GM21619 (cell line): ENCODE results near the gene PLEKHO2.

Source experiments
- ATAC-seq: cut with Tn5 transposase; IDR thresholded peaks from one replicate; pipeline ENCODE4 v1.9.1; 2021; ENCODE audit not compliant: unreplicated experiment

Gene PLEKHO2

DNA sequence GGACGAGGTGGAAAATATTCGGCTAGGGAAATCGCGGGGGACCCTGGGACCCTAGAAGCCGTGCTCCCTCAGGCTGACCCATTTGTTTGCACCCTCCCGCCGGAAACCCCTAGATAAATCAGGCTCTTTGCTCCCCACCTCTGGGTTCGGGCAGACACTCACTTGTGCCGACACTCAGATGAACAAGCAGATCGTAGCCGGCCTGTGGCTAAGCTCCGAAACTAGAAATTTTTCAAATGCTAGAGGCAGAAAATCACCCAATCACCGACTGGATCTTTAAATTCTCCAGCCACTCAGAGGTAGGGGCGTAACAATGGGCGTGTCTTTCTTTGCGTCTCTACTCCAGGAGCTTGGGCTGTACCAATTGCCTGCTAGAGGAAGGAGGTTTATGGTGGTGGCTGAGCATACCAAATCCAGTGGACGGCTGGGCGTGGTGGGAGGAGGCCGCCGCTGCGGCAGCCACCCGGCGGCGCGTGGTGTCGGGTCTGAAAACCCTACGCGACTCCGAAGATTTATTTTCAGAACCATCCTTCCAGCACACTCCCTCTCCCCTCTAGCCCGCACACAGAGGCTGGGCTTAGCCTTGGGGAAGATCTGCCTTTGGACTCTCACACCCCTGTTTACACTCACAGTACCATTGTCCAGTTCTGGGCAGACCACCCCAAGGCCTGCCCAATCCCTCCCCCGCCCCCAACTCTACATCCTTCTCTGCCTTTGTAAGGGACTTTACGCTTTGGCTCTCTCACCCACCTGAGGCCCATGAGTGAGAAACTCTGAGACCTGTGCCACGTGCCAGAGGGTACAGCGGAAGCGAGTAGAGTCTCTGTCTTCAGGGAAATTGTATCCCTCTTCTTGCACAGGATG lies 16.1 kb upstream of the PLEKHO2 start, which contains the start of gene PIF1:
PIF1 (minus strand) TSS at position 217 of the 864 bp plus-strand sequence. CDS start 1,312 bp downstream, outside the sequence.
- peak; percentile 79 for ATAC-seq

DNA sequence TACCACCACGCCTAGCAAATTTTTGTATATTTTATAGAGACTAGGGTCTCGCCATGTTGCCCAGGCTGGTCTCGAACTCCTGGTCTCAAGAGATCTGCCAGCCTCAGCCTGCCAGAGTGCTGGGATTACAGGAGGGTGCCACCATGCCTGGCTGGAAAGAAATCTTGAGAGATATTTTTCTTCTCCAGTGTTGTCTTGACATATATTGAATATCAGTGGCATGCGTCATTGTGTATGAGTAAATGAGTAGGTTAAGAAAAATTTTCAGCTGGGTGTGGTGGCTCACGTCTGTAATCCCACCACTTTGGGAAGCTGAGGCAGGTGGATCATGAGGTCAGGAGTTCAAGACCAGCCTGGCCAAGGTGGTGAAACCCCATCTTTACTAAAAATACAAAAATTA lies 12.7 kb upstream of the PLEKHO2 start:
- ATAC-seq = no peak

DNA sequence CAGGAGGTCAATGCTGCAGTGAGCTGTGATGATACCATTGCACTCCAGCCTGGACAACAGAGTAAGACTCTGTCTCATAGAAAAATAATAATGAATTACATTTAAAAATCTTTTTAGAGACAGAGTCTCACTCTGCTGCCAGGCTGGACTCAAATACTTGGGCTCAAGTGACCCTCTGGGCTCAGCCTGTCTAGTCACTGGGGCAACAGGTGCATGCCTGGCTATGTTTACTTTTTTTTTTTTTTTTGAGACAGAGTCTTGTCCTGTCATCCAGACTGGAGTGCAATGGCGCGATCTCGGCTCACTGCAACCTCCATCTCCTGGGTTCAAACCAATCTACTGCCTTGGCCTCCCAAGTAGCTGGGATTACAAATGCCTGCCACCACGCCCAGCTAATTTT lies 8.0 kb upstream of the PLEKHO2 start:
- no peak for ATAC-seq

DNA sequence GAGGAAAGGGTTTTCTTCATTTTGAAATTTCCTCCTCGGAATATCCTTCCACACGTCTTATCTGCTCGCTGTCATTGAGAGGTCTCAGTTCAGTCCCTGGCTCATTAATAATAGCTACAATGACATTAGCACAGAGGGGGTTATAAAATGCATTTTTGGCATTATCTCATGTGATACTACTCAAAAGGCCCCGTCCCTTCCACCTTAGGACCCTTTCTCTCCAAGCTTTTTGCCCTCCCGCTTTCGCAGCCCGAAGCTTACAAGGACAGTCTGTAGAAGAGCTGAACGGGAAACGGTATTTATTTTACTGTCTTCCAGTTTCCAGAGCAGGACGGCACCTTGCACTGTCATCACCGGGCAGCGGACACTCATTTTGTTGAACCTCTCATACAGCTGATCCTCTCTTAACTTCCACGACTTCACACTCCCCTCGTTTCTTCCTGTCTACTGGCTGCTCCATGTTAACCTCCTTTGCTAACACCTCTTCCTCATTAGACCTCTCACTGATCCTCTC lies 5.6 kb upstream of the PLEKHO2 start:
- ATAC-seq = no peak

DNA sequence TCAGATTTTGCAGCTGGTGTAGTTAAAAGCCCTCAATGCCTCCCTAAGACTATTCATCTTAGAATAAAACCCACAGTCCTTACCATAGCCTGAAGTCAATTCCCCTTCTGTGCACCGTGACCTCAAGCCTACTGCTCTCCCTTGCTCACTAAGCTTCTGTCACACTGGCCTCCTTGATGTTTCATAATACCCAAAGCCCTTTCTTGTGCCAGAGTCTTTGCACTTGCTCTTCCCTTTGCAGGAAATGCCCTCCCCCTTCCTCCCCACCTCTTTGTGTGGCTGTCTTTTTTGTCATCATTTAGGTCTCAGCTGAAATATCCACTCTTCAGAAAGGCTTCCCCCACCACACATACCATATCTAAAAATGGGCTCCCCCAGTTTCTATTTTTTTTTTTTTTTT lies 4.2 kb upstream of the PLEKHO2 start:
- no peak for ATAC-seq

DNA sequence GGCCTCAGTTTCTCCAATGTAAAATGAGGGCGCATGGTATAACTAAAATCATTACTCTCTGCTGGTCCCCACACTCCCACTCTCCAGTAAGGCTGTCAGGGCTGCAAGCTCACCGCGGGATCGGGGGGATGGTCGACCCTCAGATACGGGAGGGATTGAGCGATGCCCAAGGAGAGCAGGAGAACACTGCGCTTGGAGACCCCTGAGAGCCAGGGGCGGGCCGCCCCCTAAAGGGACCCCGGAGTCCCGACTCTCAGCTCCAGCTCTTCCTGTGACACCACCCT lies 713 bp upstream of the PLEKHO2 start:
- ATAC-seq = no peak

DNA sequence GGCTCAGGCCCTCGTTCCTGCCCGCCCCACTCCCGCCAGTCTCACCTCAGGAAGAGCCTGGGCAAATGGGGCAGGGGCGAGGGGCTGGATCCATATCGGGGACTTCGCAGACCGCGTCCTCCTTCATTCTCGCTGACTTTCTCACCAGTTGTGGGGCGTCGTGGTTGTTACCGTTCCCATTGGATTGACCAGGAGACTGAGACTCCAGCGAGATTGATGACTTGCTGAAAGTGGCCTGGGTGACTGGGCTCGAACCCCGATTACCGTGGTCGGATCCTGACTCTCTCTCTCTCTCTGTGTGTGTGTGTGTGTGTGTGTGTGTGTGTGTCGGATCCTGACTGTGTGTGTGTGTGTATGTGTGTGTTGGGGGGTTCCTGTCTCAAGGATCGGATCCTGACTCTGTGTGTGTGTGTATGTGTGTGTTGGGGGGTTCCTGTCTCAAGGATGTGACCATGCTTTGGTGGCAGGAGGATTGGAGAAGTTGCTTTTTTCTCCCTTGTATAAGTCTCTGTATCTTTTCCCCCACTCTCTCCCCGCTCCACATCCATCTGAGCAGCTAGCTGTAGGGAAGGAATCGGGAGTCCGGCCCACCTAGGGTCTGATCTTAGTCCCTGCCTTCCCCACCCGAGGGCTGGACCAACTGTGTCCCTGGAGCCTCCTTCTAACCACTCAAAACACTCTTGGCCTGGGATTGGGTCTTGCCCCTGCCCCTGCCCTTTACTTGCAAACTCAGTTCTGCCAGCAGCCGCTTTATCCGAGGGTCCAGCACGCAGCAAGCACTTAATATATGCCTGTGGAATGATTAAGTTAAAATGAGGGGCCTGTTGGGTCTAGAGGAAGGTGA lies 603 bp downstream of the PLEKHO2 start:
- no peak for ATAC-seq

DNA sequence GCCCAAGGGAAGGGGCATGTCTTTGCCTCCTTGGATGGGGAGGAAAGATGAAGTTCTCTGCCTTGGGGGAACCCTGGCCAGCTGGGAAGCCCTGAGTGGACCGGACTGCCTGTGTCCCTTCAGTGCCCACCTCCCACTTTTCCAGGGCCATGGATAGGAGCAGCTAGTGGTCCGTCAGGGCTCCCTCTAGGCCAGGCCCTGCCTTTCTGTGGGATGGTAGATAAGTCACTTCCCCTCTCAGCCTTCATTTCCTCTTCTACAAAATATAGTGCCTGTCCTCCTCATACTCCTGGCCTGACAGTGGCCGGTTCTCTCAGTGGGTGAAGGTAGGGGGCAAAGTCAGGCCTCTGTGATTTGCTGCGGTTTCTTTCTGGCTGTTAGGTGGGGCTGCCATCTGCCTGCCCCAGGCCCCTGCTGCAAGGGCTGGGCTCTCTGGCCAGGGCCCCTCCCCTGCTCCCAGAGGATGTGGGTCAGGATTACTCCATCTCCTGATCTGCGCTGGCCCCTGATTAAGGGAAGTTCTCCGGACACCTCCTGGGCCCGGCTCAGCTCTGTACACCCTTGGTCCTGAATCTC lies 1.4 kb downstream of the PLEKHO2 start:
- no peak for ATAC-seq

DNA sequence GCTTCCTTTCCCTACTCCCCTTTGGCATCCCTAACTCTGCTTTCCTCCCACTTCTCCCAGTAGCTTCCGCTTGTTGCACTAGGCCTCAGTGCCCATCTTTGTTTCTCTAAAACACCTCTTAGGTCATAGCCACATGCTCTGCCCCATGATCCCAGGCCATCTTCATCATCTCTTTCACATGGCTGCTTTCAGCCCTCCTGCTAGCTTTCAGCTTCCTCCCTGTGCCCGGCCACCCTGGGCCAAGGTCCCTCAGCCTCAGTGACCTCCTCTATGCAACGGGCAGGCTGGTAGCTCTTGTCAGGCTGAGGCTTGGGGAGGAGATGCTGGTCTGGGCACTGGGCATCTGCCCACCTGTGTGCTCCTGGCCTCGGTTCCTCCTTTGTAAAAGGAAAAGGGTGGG lies 2.3 kb downstream of the PLEKHO2 start:
- ATAC-seq = no peak

DNA sequence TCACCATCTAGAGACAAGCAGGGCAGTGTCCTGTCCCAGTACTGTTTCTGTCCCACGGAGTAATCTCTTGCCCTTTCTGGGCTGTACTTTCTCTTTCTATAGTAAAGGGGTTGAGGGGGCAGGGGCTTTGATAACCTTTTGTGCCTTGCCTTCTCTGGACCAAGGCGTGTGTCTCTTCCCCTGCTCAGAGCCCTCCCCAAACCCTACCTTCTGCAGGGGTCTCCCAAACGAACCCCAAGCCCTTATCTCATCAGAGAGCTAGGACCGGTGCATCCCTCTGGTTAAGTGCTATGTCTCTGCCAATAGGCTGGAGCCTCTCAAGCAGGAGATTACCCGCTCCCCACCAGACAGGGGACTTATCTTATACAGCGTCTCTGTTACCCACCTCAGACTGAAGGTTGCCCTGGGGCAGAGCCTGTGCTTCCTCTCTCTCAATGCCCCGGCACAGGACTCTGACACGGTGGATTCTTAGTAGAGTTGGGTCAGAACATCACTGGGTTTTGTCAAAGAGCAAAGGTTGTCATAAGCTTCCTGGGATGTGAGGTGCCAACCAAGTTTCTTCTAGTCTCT lies 2.9 kb downstream of the PLEKHO2 start:
- ATAC-seq = no peak

DNA sequence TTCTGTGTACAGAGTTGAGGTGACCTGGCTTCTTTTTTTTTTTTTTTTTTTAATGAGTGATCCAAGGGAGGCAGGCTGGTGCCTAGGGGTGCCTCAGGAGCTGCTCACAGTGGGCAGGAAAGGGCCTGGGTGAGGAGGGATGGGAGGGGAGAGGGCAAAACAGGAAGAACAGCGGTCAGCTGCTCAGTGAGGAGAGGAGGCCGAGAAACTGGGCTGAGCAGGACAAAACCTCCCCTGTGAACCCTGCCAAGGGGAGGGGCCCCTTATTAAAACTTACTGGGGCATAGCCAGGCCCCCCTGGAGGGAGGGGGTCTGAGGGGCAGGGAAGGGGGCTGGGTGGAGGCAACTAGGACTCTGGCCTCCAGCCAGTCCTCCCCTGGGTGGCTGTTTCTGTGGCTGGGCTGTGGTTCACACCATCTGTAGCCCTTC lies 3.5 kb downstream of the PLEKHO2 start:
- ATAC-seq = no peak

DNA sequence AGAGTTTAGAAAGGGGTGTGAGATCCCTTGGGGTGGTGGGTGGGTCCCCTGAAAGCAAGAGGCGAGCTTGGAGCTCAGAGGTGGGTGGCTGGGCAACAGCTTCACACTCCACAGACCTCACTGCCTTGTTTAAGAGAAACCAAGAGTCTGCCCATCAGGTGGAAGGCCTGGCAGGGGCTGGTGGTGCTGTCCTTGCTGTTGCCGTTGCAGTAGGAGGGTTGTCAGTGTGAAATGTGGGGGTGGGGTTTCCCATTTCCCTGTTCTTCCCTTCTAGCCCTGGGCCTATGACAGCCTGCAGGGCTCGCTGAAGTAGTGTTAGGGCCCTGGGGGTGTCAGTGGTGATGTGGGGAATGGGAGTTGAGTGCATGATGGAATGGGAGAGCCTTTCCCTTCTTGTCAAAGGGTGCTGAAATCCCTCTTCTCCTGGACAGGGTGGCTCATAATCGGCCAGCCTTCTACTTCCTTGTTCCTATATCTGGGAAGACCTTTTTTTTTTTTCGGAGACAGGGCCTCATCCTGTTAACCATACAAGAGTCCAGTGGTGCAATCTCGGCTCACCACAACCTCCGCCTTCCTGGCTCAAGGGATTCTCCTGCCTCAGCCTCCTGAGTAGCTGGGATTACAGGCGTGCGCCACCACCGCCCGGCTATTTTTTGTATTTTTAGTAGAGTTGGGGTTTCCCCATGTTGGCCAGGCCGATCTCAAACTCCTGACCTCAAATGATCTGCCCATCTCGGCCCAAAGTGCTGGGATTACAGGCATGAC lies 4.3 kb downstream of the PLEKHO2 start:
- ATAC-seq = no peak

DNA sequence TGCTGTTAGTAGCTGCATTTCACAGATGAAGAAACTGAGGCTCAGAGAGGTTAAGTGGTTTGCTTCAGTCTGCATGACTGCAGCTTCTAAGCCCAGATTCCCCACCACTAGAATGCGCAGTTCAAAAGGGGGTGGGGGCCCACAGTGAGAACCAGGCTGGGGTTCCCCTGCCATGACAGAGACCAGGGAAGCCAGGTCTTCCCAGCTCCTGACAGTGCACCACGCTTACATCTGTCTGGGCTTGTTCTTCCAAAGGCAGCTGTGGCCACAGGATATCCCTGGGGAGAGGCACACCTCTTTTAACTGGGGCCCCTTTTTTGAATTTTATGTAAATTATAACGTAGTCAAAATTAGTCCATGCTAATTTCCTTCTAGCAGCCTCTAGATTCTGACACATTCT lies 5.3 kb downstream of the PLEKHO2 start:
- ATAC-seq = no peak

DNA sequence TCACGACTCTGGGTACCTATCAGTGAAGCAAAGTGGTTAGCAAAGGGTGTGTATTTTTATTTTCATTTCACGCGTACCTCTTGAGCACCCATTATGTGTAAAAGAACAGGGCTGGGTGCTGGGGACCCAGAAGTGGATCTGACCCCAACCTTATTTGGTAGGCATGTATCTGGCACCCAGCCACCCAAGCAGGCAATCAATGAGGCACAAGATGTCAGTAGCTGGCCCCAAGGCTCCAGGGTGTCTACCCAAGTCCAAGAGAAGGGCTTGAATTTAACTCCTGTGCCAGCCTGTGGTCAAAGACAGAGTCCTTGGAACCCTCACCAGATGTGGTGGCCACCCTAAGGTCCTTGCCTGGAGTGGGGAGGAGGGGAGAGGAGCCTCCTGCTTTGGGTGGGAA lies 5.7 kb downstream of the PLEKHO2 start:
- no peak for ATAC-seq

DNA sequence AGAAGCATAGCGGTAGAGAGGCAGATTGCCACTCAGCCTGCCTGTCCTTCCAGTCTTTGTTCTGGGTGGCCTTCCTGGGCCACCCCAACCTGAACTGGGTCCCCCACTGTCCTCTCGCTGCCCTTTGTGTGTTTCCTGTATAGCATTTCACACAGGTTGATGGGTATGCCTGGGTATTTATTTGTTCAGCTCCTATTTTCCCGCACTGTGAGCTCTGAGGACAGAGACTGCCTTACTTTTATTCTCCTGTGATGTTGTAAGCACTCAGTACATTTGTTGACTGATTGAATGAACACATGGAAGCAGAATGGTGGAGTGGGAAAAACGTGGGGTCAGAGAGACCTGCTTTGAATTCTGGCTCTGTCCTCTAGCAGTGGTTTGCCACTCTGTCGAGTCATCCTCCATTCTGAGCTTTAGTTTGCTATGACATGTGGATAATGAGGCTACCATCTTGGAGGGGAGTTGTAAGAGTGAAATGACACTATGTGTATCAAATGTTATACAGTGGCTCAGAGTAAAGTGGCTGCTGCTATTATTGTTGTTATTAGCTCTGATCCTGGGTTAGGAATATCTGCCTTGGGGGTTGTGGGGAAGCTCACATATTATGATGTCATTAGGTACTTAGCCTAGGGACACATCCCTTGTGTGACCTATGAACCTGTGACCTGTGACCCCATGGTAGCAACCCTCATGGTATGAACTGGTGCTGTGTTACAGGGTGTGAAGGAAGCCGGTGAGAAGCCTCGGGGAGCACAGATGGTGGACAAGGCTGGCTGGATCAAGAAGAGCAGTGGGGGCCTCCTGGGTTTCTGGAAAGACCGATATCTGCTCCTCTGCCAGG lies 6.4 kb downstream of the PLEKHO2 start:
- ATAC-seq = no peak

DNA sequence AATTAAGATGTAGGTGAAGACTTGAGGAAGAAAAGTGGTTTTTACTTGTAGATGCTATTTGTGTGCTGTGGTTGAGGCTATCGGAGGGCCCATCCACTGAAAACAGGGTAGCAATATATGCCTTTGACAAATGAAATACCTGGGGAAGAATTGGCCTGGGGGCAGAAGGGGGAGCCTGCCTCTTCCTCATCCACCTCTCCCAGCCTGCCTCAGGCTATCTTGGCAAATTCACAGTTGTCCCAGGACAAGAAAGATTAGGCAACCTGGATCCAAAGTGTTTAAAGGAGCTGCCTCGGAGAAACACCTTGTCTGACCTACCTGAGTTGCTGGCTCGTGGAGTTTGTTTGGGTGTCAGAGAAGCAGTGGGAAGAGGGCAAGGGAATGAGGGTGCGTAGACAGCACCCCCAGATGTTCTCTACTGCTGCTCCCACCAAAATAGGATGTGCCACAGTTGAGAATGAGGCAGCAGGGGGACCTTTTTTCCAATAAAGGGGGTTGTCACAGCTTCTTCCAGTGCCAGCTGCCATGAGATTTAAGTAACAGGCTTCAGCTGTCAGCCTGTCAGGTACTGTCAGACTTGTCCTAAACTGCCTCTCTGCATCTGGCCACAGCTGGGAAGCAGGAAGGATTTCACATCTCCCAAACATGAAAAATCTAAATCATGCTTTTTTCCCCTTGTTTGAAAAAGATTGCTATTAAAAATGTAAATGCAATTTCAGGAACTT lies 9.2 kb downstream of the PLEKHO2 start:
- ATAC-seq = no peak

DNA sequence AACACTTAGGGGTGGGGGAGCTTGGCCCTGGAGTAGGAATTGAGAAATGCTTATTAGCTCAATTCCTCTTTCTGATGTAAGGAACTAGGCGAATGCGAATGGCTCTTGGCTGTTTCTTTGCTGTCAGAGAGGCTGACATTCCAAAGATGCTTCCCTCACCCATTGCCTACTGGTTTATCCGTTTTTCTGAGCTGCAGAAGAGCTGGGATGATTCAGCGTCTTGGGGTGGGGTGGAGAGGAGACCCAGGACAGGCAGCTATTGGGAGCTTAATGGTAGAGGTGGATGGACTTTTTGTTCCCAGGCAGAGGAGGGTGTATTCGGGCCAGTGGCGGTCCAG lies 9.8 kb downstream of the PLEKHO2 start:
- ATAC-seq = no peak

DNA sequence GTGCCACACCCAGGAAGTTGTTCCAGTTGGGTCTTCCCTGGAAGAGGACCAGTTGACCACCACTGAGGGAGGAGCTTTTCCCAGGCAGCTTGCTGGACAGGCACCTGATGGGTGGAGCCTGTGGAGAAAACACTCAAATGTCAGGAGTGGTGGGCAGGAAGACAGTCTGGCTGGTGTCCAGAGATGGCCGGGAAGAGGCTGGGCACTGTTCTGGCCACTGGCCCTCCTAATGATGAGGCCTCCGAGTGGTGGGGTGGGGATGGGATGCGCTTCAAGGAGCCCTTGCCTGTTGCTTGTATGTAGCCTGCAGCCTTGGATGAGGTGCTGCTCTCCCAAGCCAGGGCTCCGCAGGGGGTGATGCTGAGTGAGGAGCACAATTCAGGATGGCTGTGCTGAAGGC lies 12.3 kb downstream of the PLEKHO2 start:
- ATAC-seq = no peak

DNA sequence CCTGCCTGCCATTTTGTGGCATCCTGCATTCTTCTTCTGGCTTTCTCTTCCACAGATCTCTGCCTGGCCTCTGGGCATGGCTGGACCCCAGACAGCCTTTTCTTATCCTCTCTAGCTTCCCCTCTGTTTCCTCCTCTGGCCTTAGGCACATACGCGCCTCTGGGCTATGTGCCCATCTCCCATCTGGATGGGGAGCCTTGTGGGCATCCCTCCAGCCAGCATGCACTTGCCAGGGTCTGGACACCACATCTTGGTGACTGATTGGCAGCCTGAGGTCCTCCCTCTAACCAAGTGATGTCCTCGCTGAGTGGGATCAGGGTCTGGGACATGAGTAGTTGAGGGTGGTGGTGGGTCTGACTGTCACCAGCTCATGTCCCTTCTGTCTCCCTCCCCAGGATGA lies 12.8 kb downstream of the PLEKHO2 start:
- no peak for ATAC-seq
